AG09319 (cell line): ENCODE results near the gene NPW.
A peak's percentile ranks its signal among the peaks of the same experiment; 100 is the strongest.

Source experiments
- DNase-seq: peaks from one replicate; pipeline ENCODE4 v3.0.0-alpha.2; 2010; ENCODE audit warnings: low read depth; ENCODE audit errors: extremely low read depth
- CTCF ChIP-seq: IDR thresholded peaks from 2 replicates; pipeline ENCODE4 v1.5.1; 2011; ENCODE audit warnings: low read depth, mild to moderate bottlenecking, inconsistent platforms, low read length, moderate library complexity

NPW gene

GRCh38 chr16:2047330-2048115, 27.9 kb downstream of the NPW start, which contains the start of the genes NTHL1 and TSC2:
TSS of gene NTHL1 (minus strand) at chr16:2047834. CDS start at chr16:2047823, 11 bp downstream.
TSS of gene TSC2 (plus strand) at chr16:2047985. CDS start at chr16:2048616, 631 bp downstream.
- peak; percentile 23 for TF ChIP-seq CTCF
- DNase-seq = peak; percentile 87

GRCh38 chr16:2048116-2048543, 28.5 kb downstream of the NPW start:
- DNase-seq = no peak
- no peak for TF ChIP-seq CTCF

- DNase-seq = no peak
- TF ChIP-seq CTCF = no peak
Measured at GRCh38 chr16:2053211-2053610, 33.6 kb downstream of the NPW start.

GRCh38 chr16:2053897-2054296, 34.3 kb downstream of the NPW start:
- no peak for TF ChIP-seq CTCF
- no peak for DNase-seq

- no peak for TF ChIP-seq CTCF
- DNase-seq = no peak
Measured at GRCh38 chr16:2054543-2055245, 35.1 kb downstream of the NPW start.

GRCh38 chr16:2056077-2056476, 36.5 kb downstream of the NPW start:
- DNase-seq = no peak

More at GRCh38 chr16:2056077-2056476, 36.5 kb downstream of the NPW start:
- peak; percentile 29 for TF ChIP-seq CTCF
